Measurements from ENCODE around the gene EXOSC6. TPM values are rescaled to one million over a fixed set of nuclear protein-coding genes. Genes with fewer than 3 reads are reported as not detected.
"Not testable (repeated sequence)": the region's sequence is repeated elsewhere in the genome, so short reads cannot be mapped to it uniquely, and the experiment has no call there.

Gene EXOSC6
- total RNA-seq, 1 donor from 2014 or later = 19.5 TPM

GRCh38 chr16:70199170-70199569 is 52.6 kb downstream of the EXOSC6 start:
- not testable (repeated sequence) for DNase-seq (ENCODE audit: low spot score)

GRCh38 chr16:70198666-70199065 is 53.1 kb downstream of the EXOSC6 start:
- DNase-seq (ENCODE audit: low spot score) = not testable (repeated sequence)

- not testable (repeated sequence) for DNase-seq (ENCODE audit: low spot score)
Measured at GRCh38 chr16:70198230-70198629, 53.5 kb downstream of the EXOSC6 start.

- DNase-seq (ENCODE audit: low spot score) = not testable (repeated sequence)
Measured at GRCh38 chr16:70197611-70198010, 54.1 kb downstream of the EXOSC6 start.

Other genes starting within 250 kb of the EXOSC6 start
- gene PDPR, start 137.6 kb downstream of the EXOSC6 start, total RNA-seq = 19.9 TPM
- 0.98 TPM for gene CLEC18C, start 78.2 kb downstream of the EXOSC6 start, total RNA-seq
- 85.4 TPM for gene AARS1, start 37.6 kb upstream of the EXOSC6 start, total RNA-seq
- 23.9 TPM for gene DDX19B, start 47.2 kb upstream of the EXOSC6 start, total RNA-seq
- 29.4 TPM for gene DDX19A, start 95.0 kb upstream of the EXOSC6 start, total RNA-seq
- 22.9 TPM for gene ST3GAL2, start 187.2 kb upstream of the EXOSC6 start, total RNA-seq
- gene FCSK, start 202.7 kb upstream of the EXOSC6 start, total RNA-seq = 38.0 TPM